ENCODE measurements around the gene HPX.
A peak's percentile ranks its signal among the peaks of the same experiment; 100 is the strongest.

- TF ChIP-seq CTCF (IDR thresholded peaks at IDR 0.05) (peak; percentile 48 to 73 (median 59)), POLR2A (IDR thresholded peaks at IDR 0.05) (no peak)
These were observed 1.7 kb downstream of the HPX start for GRCh38 chr11:6438979-6439571.
